ENCODE results near the gene ST3GAL3.

The ST3GAL3 gene

GRCh38 chr1:43707190-43708001, at the start of gene ST3GAL3:
TSS of gene ST3GAL3 (plus strand) at chr1:43707536. CDS start at chr1:43736263, 28,727 bp downstream.
- peak within 1 kb of the TSS; percentile 58 for H3K4me3 ChIP-seq (ENCODE audit: low read depth, low read length)
- peak; percentile 96 for DNase-seq (ENCODE audit: low read depth)
- TF ChIP-seq CTCF (IDR thresholded peaks at IDR 0.05; ENCODE audit: insufficient read depth, low read depth, low read length, missing control alignments) = no peak

GRCh38 chr1:43659212-43660166, 47.8 kb upstream of the ST3GAL3 start:
- no peak for TF ChIP-seq CTCF (IDR thresholded peaks at IDR 0.05; ENCODE audit: insufficient read depth, low read depth, low read length, missing control alignments)
- H3K4me3 ChIP-seq (ENCODE audit: low read depth, low read length) = no peak overlapping the region
- DNase-seq (ENCODE audit: low read depth) = no peak

DNA sequence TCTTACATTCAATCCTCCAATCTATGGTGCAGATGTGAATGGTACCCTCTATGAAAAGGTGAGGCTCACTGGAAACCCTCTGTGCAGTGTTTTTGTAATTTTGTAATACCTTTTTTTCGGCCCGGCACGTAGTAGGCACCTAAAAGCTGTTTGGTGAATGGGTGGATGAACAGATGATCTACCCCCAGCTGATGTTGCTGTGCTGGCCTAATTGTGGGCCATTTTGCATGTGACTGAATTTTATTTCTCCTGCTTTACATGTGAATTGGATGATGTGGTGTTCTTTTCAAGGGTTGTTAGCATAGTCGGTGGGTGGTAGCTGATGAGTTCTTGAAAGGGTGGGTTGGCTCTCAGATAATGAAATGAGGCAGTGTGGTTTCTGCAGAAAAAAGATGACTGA, 47.0 kb upstream of the ST3GAL3 start:
- TF ChIP-seq CTCF (IDR thresholded peaks at IDR 0.05; ENCODE audit: insufficient read depth, low read depth, low read length, missing control alignments) = no peak

DNA sequence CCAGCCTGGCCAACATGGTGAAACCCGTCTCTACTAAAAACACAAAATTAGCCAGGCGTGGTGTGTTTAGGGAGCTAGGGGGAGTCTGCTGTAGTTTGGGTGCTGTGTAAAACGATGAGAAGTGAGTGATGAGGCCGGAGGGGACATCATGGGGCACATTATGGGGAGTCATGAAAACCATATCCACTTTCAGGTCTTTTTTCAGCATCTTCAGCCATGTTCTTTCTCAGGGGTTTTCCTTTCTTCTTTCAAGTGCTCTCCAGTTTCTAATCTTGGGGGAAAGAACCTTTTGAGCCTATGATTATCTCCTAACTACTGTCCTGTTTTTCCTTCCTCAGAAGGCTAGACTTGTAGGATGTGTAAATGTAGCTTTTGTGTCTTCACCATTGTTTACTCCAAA, 43.0 kb upstream of the ST3GAL3 start:
- H3K4me3 ChIP-seq (ENCODE audit: low read depth, low read length) = no peak overlapping the region
- no peak for TF ChIP-seq CTCF (IDR thresholded peaks at IDR 0.05; ENCODE audit: insufficient read depth, low read depth, low read length, missing control alignments)
- peak; percentile 55 for DNase-seq (ENCODE audit: low read depth)

More for the DNA sequence above, 47.0 kb upstream of the ST3GAL3 start:
- DNase-seq (ENCODE audit: low read depth) = no peak
- H3K4me3 ChIP-seq (ENCODE audit: low read depth, low read length) = no peak overlapping the region

GRCh38 chr1:43666608-43667007, 40.7 kb upstream of the ST3GAL3 start:
- no peak for TF ChIP-seq CTCF (IDR thresholded peaks at IDR 0.05; ENCODE audit: insufficient read depth, low read depth, low read length, missing control alignments)
- no peak for DNase-seq (ENCODE audit: low read depth)
- H3K4me3 ChIP-seq (ENCODE audit: low read depth, low read length) = no peak overlapping the region

DNA sequence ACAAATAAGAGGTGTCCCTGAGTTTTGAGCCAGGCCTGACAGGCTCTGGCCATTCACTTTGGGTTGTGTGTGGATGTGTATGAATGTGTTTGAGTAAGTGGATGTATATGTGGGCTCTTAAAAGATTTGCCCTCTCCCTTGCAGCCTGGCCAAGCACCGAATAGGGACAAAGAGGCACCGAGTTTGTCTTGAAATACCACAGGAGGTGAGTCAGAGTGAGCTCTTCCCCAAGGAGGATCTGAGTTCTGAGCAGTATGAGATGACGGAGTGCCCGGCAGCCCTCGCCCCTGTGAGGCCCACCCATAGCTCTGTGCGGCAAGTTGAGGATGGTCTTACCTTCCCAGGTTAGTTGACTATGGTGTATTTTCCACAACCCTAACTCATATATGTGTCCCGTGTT, 38.4 kb upstream of the ST3GAL3 start:
- TF ChIP-seq CTCF (IDR thresholded peaks at IDR 0.05; ENCODE audit: insufficient read depth, low read depth, low read length, missing control alignments) = no peak
- no peak for DNase-seq (ENCODE audit: low read depth)
- no peak overlapping the region for H3K4me3 ChIP-seq (ENCODE audit: low read depth, low read length)
